ENCODE data around the gene CACNA2D4. TPM values are rescaled to one million over a fixed set of nuclear protein-coding genes. Genes with fewer than 3 reads are reported as not detected.

Gene CACNA2D4
- total and polyA plus RNA-seq, 5 donors from 2014 or later = 2.9 to 10.4 (median 6.4) TPM

DNA sequence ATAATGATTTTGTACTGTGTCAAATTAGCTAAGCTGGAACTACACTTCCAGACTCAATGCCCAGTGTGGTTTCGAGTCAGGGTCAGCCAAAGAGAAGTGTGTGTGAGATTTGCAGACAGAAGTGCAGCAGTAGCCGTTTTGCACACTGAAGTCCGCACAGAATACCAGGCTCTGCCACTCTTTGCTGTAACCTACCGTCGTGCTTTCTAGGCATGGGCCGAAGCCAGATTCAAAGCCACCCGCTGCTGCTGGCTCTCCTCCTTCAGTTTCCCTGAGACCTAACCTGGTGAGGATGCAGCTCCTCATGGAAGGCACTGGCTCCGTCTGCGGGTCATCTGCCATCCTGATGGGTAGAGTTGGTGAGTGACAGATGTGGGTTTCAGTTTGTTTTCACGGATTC lies 49.3 kb downstream of the CACNA2D4 start:
- H3K27me3 ChIP-seq (ENCODE audit: control insufficient read depth, insufficient read depth, low read length) = peaks cover 4% of the 10 kb centered on the region
- H3K4me3 ChIP-seq (ENCODE audit: low read depth, low read length) = no peak overlapping the region
- H3K9me3 ChIP-seq (ENCODE audit: control insufficient read depth in 2 of 2, low read length in 2 of 2) = no peaks in the 10 kb centered on the region
- no peaks in the 10 kb centered on the region for H3K36me3 ChIP-seq (ENCODE audit: control insufficient read depth, insufficient read depth, low read length)
- peaks cover 0 to 5% (median 3%) of the 10 kb centered on the region in 7 donors for H3K9me3 Mint-ChIP-seq
- peaks cover 18% of the 10 kb centered on the region for H3K27me3 Mint-ChIP-seq
- DNase-seq (no peak), ATAC-seq (ENCODE audit: low read depth in 2 of 2) (no peak)
- no peak overlapping the region for H3K4me3 Mint-ChIP-seq
- no peak overlapping the region for H3K27ac ChIP-seq (ENCODE audit: insufficient read depth, low read length, poor library complexity, severe bottlenecking)
- no peak overlapping the region for H3K27ac Mint-ChIP-seq
- H3K4me1 ChIP-seq (ENCODE audit: control insufficient read depth, insufficient read depth, low read length, poor library complexity, severe bottlenecking) = no peaks in the 10 kb centered on the region
- H3K4me1 Mint-ChIP-seq = no peaks in the 10 kb centered on the region
- no peaks in the 10 kb centered on the region for H3K36me3 Mint-ChIP-seq

DNA sequence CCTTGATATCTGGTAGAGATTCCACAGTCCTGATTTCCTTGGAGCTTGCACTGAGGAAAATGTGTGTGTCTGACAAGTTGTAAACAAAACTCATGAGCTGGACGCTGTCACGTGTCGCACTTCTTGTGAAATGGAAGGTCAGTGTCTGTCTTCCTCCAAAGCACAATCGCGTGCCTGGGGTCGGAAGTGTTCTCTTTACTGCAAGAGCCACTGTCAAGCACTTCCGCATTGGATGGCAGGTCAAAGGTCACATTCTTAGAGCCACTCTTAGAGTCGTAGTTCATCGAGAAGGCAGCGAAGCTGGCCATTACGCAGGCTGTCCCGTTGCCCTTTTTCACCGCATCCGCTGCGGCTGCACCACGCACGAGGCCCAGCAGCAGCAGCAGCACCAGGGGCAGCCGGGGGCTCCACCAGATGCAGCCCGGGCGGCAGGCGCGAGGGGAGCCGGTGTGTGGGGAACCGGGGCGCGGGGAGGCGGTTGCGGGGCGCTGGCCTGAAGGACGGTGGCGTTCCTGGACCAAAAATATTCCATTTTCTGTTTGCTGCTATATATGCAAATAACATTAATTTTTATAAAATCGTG lies 53.1 kb downstream of the CACNA2D4 start:
- Histone ChIP-seq H3K27ac (ENCODE audit: insufficient read depth, low read length, poor library complexity, severe bottlenecking) (no peak overlapping the region), H3K36me3 (ENCODE audit: control insufficient read depth, insufficient read depth, low read length) (no peaks in the 10 kb centered on the region), H3K27me3 (ENCODE audit: control insufficient read depth, insufficient read depth, low read length) (peaks cover 4% of the 10 kb centered on the region), H3K9me3 (ENCODE audit: control insufficient read depth in 2 of 2, low read length in 2 of 2) (no peaks in the 10 kb centered on the region), H3K4me1 (ENCODE audit: control insufficient read depth, insufficient read depth, low read length, poor library complexity, severe bottlenecking) (no peaks in the 10 kb centered on the region), H3K4me3 (ENCODE audit: low read depth, low read length) (no peak overlapping the region)
- Mint-ChIP-seq H3K4me1 (no peaks in the 10 kb centered on the region), H3K4me3 (no peak overlapping the region), H3K27me3 (peaks cover 28% of the 10 kb centered on the region), H3K27ac (no peak overlapping the region), H3K36me3 (no peaks in the 10 kb centered on the region), H3K9me3 (peaks cover 0 to 5% (median 0%) of the 10 kb centered on the region in 7 donors)
- ATAC-seq (ENCODE audit: low read depth in 2 of 2) (no peak), DNase-seq (no peak)

DNA sequence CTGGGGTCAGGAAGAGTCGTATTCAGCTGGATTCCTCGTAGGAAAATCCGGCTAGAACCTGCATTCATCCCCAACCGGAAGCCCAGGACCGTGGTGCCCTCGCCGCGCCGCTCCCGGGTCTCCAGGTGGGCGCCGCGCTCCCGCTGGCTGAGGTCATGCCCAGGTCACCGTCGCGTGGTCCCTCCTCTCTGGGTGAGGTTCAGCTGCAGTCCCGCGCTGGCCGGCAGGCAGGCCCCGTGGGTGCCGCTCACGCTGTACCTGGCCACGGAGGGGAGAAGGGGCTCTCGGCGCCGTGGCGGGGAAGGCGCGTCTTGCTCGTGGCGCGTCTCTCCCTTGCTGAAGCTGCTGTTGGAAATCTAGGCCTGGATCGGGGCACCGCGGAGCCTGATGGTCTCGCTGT lies 53.6 kb downstream of the CACNA2D4 start:
- ATAC-seq (ENCODE audit: low read depth in 2 of 2) (no peak), DNase-seq (no peak)
- peaks cover 28% of the 10 kb centered on the region for H3K27me3 Mint-ChIP-seq
- no peaks in the 10 kb centered on the region for H3K4me1 Mint-ChIP-seq
- H3K36me3 Mint-ChIP-seq = no peaks in the 10 kb centered on the region
- H3K4me3 Mint-ChIP-seq = no peak overlapping the region
- H3K9me3 Mint-ChIP-seq = peaks cover 0 to 5% (median 0%) of the 10 kb centered on the region in 7 donors
- H3K9me3 ChIP-seq (ENCODE audit: control insufficient read depth in 2 of 2, low read length in 2 of 2) = no peaks in the 10 kb centered on the region
- no peaks in the 10 kb centered on the region for H3K4me1 ChIP-seq (ENCODE audit: control insufficient read depth, insufficient read depth, low read length, poor library complexity, severe bottlenecking)
- H3K27me3 ChIP-seq (ENCODE audit: control insufficient read depth, insufficient read depth, low read length) = peaks cover 4% of the 10 kb centered on the region
- peak overlapping the region in 1 of 3 donors; percentile 48 for H3K27ac Mint-ChIP-seq
- no peak overlapping the region for H3K4me3 ChIP-seq (ENCODE audit: low read depth, low read length)
- no peaks in the 10 kb centered on the region for H3K36me3 ChIP-seq (ENCODE audit: control insufficient read depth, insufficient read depth, low read length)
- H3K27ac ChIP-seq (ENCODE audit: insufficient read depth, low read length, poor library complexity, severe bottlenecking) = no peak overlapping the region

DNA sequence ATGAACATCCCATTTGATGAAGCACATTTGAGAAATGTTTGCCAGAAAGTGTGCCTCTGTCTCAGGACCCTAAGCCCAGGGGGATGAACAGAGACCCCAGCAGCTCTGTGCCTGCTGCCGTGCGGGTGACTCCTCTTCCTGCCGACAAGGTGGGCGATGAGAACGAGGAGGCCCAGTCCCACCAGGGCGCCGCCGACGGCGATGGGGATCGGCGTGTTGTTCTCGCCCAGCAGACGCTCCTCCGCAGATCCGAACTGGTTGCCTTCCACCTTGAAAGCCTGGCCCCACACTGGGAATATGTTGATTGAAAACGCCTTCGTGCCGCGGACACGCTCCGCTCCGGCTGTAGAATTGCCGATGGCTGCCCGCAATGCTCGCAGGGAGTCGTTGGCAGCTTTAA lies 54.0 kb downstream of the CACNA2D4 start:
- peaks cover 28% of the 10 kb centered on the region for H3K27me3 Mint-ChIP-seq

GRCh38 chr12:1863823-1864222 lies 54.6 kb downstream of the CACNA2D4 start:
- Histone ChIP-seq H3K27ac (ENCODE audit: insufficient read depth, low read length, poor library complexity, severe bottlenecking) (no peak overlapping the region), H3K36me3 (ENCODE audit: control insufficient read depth, insufficient read depth, low read length) (no peaks in the 10 kb centered on the region), H3K4me3 (ENCODE audit: low read depth, low read length) (no peak overlapping the region), H3K27me3 (ENCODE audit: control insufficient read depth, insufficient read depth, low read length) (peaks cover 4% of the 10 kb centered on the region), H3K4me1 (ENCODE audit: control insufficient read depth, insufficient read depth, low read length, poor library complexity, severe bottlenecking) (no peaks in the 10 kb centered on the region), H3K9me3 (ENCODE audit: control insufficient read depth in 2 of 2, low read length in 2 of 2) (no peaks in the 10 kb centered on the region)
- Mint-ChIP-seq H3K27ac (no peak overlapping the region), H3K27me3 (peaks cover 28% of the 10 kb centered on the region), H3K4me1 (no peaks in the 10 kb centered on the region), H3K4me3 (no peak overlapping the region), H3K9me3 (peaks cover 0 to 3% (median 0%) of the 10 kb centered on the region in 7 donors), H3K36me3 (no peaks in the 10 kb centered on the region)
- ATAC-seq (ENCODE audit: low read depth in 2 of 2) (no peak), DNase-seq (no peak)

More for the DNA sequence above, 54.0 kb downstream of the CACNA2D4 start:
- Mint-ChIP-seq H3K36me3 (no peaks in the 10 kb centered on the region), H3K4me3 (no peak overlapping the region), H3K4me1 (no peaks in the 10 kb centered on the region), H3K9me3 (peaks cover 0 to 3% (median 0%) of the 10 kb centered on the region in 7 donors), H3K27ac (peak overlapping the region in 1 of 3 donors; percentile 48)
- Histone ChIP-seq H3K27me3 (ENCODE audit: control insufficient read depth, insufficient read depth, low read length) (peaks cover 4% of the 10 kb centered on the region), H3K4me1 (ENCODE audit: control insufficient read depth, insufficient read depth, low read length, poor library complexity, severe bottlenecking) (no peaks in the 10 kb centered on the region), H3K9me3 (ENCODE audit: control insufficient read depth in 2 of 2, low read length in 2 of 2) (no peaks in the 10 kb centered on the region), H3K4me3 (ENCODE audit: low read depth, low read length) (no peak overlapping the region), H3K36me3 (ENCODE audit: control insufficient read depth, insufficient read depth, low read length) (no peaks in the 10 kb centered on the region), H3K27ac (ENCODE audit: insufficient read depth, low read length, poor library complexity, severe bottlenecking) (no peak overlapping the region)
- DNase-seq (no peak), ATAC-seq (ENCODE audit: low read depth in 2 of 2) (no peak)

DNA sequence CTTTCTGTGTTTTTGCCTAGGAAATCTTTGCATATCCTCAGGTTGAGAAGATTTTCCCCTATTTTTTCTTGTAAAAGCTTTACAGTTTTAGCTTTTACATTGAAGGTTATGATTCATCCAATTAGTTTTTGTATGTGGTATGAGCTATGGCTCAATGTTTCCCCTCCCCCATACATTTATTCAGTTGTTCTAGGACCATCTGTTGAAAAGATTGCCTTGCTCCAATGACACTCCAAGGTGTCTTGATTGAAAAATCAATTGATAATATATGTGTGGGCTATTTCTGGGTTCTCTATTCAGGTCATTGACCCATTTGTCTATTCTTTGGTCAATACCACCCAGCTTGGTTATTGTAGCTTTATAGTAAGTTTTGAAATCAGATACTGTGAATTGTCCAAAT lies 55.5 kb downstream of the CACNA2D4 start:
- no peaks in the 10 kb centered on the region for H3K36me3 ChIP-seq (ENCODE audit: control insufficient read depth, insufficient read depth, low read length)
- H3K4me1 ChIP-seq (ENCODE audit: control insufficient read depth, insufficient read depth, low read length, poor library complexity, severe bottlenecking) = no peaks in the 10 kb centered on the region
- Mint-ChIP-seq H3K27ac (no peak overlapping the region), H3K36me3 (no peaks in the 10 kb centered on the region), H3K4me1 (no peaks in the 10 kb centered on the region), H3K27me3 (peaks cover 23% of the 10 kb centered on the region), H3K9me3 (peaks cover 0 to 2% (median 0%) of the 10 kb centered on the region in 7 donors), H3K4me3 (no peak overlapping the region)
- no peak overlapping the region for H3K4me3 ChIP-seq (ENCODE audit: low read depth, low read length)
- DNase-seq (no peak), ATAC-seq (ENCODE audit: low read depth in 2 of 2) (no peak)
- no peaks in the 10 kb centered on the region for H3K9me3 ChIP-seq (ENCODE audit: control insufficient read depth in 2 of 2, low read length in 2 of 2)
- no peak overlapping the region for H3K27ac ChIP-seq (ENCODE audit: insufficient read depth, low read length, poor library complexity, severe bottlenecking)
- peaks cover 2% of the 10 kb centered on the region for H3K27me3 ChIP-seq (ENCODE audit: control insufficient read depth, insufficient read depth, low read length)

DNA sequence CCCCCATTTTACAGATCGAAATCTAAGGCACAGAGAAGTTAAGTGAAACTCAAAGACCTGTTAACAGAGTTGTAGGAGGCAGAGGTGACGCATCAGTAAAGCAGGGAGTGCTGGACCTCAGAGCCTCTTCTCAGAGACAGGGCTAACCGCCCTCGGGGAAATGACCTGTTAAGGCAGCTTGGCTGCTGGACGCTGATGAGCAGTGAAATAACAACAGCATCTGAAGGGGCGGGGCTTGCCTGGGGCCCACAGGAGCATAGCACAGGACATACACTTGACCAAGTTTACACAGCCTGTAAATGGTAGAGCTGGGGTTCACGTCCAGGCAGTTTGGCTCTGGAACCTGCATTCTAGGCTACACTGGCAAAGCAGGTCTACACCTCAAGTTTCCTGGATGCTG lies 58.8 kb downstream of the CACNA2D4 start:
- no peaks in the 10 kb centered on the region for H3K9me3 ChIP-seq (ENCODE audit: control insufficient read depth in 2 of 2, low read length in 2 of 2)
- ATAC-seq (ENCODE audit: low read depth in 2 of 2) = no peak
- no peak for DNase-seq
- H3K4me1 ChIP-seq (ENCODE audit: control insufficient read depth, insufficient read depth, low read length, poor library complexity, severe bottlenecking) = no peaks in the 10 kb centered on the region
- no peak overlapping the region for H3K4me3 Mint-ChIP-seq
- no peaks in the 10 kb centered on the region for H3K36me3 Mint-ChIP-seq
- no peaks in the 10 kb centered on the region for H3K27me3 ChIP-seq (ENCODE audit: control insufficient read depth, insufficient read depth, low read length)
- H3K4me1 Mint-ChIP-seq = peaks cover 0 to 6% (median 0%) of the 10 kb centered on the region in 4 donors
- H3K9me3 Mint-ChIP-seq = no peaks in the 10 kb centered on the region
- H3K36me3 ChIP-seq (ENCODE audit: control insufficient read depth, insufficient read depth, low read length) = no peaks in the 10 kb centered on the region
- H3K4me3 ChIP-seq (ENCODE audit: low read depth, low read length) = no peak overlapping the region
- no peak overlapping the region for H3K27ac ChIP-seq (ENCODE audit: insufficient read depth, low read length, poor library complexity, severe bottlenecking)
- H3K27me3 Mint-ChIP-seq = peaks cover 17% of the 10 kb centered on the region
- H3K27ac Mint-ChIP-seq = no peak overlapping the region

- Mint-ChIP-seq H3K4me3 (no peak overlapping the region), H3K9me3 (no peaks in the 10 kb centered on the region), H3K4me1 (peaks cover 0 to 6% (median 0%) of the 10 kb centered on the region in 4 donors), H3K27me3 (peaks cover 18% of the 10 kb centered on the region), H3K36me3 (no peaks in the 10 kb centered on the region), H3K27ac (no peak overlapping the region)
- no peak overlapping the region for H3K27ac ChIP-seq (ENCODE audit: insufficient read depth, low read length, poor library complexity, severe bottlenecking)
- no peaks in the 10 kb centered on the region for H3K27me3 ChIP-seq (ENCODE audit: control insufficient read depth, insufficient read depth, low read length)
- no peak overlapping the region for H3K4me3 ChIP-seq (ENCODE audit: low read depth, low read length)
- no peaks in the 10 kb centered on the region for H3K9me3 ChIP-seq (ENCODE audit: control insufficient read depth in 2 of 2, low read length in 2 of 2)
- no peaks in the 10 kb centered on the region for H3K4me1 ChIP-seq (ENCODE audit: control insufficient read depth, insufficient read depth, low read length, poor library complexity, severe bottlenecking)
- H3K36me3 ChIP-seq (ENCODE audit: control insufficient read depth, insufficient read depth, low read length) = no peaks in the 10 kb centered on the region
- no peak for ATAC-seq (ENCODE audit: low read depth in 2 of 2)
- DNase-seq = no peak
Observed at GRCh38 chr12:1858456-1858855, 60.0 kb downstream of the CACNA2D4 start.
